Body of pancreas (tissue), 4 donors: ENCODE data around the gene COPG2.
"Not testable (repeated sequence)": the region's sequence is repeated elsewhere in the genome, so short reads cannot be mapped to it uniquely, and the experiment has no call there.

Experiments
- CTCF ChIP-seq, 7 experiments: fragments of 450-650 bp in 4 of 7; fragments of 200-600 bp in 3 of 7; sonication (generic) in 3 of 7; IDR thresholded peaks; one replicate each; pipeline ENCODE4 v1.5.1; 2016 to 2019; ENCODE audit warnings: antibody characterized with exemption in 7 of 7
- POLR2A ChIP-seq, 3 donors: fragments of 450-650 bp; IDR thresholded peaks; one replicate each; pipeline ENCODE4 v1.6.1; 2016; ENCODE audit warnings: antibody characterized with exemption in 3 of 3, mild to moderate bottlenecking in 2 of 3

DNA sequence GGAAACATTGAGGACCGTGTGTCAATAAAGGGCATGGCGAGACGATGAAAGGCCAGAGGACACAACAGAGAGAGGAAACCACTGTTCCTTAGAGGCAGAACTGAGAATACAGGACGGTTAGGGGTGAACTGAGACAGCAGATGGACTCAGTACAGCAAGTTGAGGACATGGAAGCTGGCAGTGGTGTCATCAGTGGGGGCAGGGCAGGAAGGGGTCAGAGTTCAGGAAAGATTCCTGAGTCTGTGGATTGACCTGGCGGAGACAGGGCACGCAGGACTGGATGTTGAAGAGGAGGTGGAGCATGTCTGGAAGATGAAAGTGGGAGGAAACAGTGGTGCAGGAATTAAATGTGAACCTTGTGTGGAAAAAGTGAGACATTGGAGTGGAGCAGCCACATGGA is 130.7 kb downstream of the COPG2 start:
- TF ChIP-seq CTCF, POLR2A (IDR thresholded peaks at IDR 0.05): not testable (repeated sequence)
